NCI-H510A treated with DMSO at 0.1 percent for 48 hours (cell line): Measurements from ENCODE around the gene DENND5A.
"Not testable (repeated sequence)": the region's sequence is repeated elsewhere in the genome, so short reads cannot be mapped to it uniquely, and the experiment has no call there.

Experiments
- DNase-seq: peaks from one replicate; lab custom pipeline; 2025; lab: John Stamatoyannopoulos, UW

Gene DENND5A

GRCh38 chr11:9210922-9211320, 54.2 kb downstream of the DENND5A start:
- no peak for DNase-seq

DNA sequence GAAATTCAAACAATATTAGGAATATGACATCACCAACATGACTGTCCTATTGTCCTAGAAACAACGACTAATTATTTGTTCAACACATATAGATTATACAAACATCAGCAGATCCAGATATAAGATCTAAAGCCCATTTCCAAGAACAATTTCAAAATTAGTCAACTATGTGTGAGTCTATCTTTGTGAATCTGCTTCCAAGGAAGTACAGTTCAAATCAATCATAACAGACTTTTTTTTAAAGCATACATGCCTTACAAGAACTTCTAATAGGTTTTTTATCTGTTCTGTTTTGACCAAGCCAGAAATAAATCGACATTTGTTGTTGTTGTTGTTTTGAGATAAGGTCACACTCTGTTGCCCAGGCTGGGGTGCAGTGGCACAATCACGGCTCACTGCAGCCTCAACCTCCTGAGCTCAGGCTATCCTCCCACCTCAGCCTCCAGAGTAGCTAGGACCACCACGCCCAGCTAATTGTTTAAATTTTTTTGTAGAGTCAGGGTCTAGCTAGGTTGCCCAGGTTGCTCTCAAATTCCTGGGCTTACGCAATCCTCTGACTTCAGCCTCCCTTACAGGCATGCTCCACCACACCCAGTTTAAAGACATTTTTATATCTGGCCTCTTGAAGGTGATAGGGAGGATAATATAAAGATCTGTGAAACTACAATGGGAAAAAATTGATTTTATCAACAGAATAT, 54.8 kb downstream of the DENND5A start:
- no peak for DNase-seq

DNA sequence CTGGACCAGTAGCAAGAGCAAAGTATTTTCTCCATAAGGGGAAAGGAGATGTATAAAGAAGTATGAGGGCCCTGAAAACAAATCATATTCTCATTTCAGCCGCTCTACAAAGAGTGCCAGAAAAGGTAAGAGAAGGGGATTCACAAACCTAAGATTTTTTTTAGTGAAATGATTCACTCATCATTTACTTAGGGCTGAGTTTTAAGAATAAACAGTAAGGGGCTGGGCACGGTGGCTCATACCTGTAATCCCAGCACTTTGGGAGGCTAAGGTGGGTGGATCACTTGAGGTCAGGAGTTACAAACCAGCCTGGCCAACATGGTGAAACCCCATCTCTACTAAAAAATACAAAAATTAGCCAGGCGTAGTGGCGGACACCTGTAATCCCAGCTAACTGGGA, 55.5 kb downstream of the DENND5A start:
- not testable (repeated sequence) for DNase-seq

DNA sequence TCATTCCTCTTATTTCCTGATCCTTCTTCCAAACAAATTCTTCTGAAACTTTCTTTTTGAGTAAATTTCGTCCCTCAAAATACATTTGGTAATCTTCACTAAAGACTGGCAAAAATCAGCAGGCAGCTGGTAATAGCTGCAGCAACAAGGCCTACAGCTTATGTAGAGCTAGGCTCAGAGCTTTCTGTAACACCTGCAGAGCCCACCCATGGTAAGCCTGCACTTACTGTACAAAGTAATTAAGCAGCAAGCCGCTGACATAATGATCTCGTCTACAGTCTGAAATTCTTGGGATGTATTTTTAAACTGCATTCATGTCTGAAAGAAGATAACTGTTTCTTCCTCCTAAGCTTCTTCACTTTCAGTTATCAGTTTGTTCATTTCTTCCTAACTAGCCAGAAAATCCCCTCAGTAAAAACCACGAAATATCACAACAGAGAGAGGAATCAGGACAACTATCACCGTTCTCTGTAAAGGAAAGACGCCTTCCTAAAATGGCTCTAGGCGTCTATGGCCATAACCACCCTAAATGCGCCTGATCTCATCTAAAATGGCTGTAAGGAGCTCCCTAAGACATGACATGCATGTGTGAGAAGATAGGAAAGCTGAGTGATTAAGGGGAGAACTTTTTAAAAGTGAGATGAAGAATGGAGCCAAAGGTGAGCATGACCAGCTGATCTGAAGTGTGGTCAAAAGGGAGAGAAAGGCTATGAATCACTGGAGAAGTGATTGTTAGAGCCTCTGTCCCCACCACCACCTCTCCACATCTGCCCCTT, 56.2 kb downstream of the DENND5A start:
- no peak for DNase-seq

- no peak for DNase-seq
Observed at GRCh38 chr11:9207229-9207628, 57.9 kb downstream of the DENND5A start.

DNA sequence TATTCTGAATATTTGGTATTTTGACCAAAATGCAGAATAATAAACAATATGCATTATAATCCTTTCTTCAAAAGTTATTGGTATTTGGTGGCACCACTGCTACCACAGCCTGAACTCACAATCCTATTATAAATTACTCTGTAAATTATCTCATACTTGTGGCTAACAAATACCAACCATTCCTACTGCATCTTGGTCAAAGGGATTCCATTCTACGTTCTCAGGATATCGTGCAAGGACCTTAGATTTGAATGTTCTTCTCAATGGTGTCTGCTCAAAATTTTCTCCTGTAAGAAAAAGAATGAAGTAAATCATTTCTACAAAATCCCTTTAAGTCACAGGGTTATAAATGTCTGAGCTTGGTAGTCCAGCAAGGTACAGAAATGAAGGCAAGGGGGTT, 58.7 kb downstream of the DENND5A start:
- DNase-seq, result no peak

GRCh38 chr11:9203691-9204311, 61.3 kb downstream of the DENND5A start:
- no peak for DNase-seq

GRCh38 chr11:9201372-9202162, 63.6 kb downstream of the DENND5A start:
- no peak for DNase-seq

- DNase-seq, result no peak
Observed at GRCh38 chr11:9200471-9200870, 64.7 kb downstream of the DENND5A start.

- DNase-seq, result no peak
Observed at GRCh38 chr11:9193316-9193715, 71.8 kb downstream of the DENND5A start.

- DNase-seq, result no peak
Observed at GRCh38 chr11:9192561-9192960, 72.6 kb downstream of the DENND5A start.

DNA sequence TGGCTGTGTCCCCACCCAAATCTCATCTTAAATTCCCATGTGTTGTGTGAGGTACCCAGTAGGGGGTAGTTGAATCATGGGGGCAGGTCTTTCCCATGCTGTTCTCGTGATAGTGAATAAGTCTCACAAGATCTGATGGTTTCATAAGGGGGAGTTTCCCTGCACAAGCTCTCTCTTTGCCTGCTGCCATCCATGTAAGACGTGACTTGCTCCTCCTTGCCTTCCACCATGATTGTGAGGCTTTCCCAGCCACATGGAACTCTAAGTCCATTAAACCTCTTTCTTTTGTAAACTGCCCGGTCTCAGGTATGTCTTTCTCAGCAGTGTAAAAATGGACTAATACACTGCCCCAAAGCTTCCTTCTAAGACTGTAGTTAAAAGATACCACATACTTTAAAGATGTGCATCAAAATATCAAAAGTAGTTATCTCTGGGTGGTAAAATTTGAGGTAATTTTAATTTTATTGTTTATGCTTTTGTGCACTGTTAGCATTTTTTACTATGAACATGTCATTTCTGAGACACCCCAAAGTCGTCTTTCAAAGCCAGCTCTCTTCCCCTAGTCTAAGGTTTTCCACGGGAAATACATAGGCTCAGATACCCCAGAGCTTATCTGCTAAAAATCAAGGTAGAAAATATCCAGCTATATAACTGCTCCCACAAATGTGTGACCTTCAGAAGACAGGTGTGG, 74.7 kb downstream of the DENND5A start:
- DNase-seq, result not testable (repeated sequence)

- not testable (repeated sequence) for DNase-seq
Observed at GRCh38 chr11:9188860-9189259, 76.3 kb downstream of the DENND5A start.

- no peak for DNase-seq
Observed at GRCh38 chr11:9187616-9188015, 77.5 kb downstream of the DENND5A start.

- no peak for DNase-seq
Observed at GRCh38 chr11:9184516-9184915, 80.6 kb downstream of the DENND5A start.

DNA sequence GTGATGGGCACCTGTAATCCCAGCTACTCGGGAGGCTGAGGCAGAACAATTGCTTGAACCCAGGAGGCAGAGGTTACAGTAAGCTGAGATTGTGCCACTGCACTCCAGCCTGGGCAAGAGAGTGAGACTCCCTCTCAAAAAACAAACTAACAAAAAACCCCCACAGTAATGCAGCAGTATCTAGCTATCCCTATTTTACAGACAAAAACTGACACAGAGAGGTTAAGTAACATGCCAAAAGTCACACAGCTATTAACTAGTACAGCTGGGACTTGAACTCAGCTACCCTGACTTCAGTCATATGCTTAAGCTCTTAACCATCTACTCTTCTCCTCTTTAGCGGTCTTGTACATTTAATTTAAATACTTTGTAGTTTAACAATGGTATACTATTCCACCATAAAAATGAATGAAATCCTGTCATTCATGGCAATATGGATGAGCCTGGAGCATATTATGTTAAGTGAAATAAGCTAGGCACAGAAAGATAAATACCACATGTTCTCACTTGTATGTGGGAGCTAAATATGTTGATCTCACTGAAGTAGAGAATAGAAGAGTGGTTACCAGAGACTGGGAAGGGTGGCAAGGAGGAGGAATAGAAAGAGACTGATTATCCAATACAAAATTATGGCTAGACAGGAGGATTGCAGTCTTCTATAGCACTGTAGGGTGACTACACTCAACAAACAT, 82.8 kb downstream of the DENND5A start:
- no peak for DNase-seq

- DNase-seq, result no peak
Observed at GRCh38 chr11:9180784-9181183, 84.4 kb downstream of the DENND5A start.

DNA sequence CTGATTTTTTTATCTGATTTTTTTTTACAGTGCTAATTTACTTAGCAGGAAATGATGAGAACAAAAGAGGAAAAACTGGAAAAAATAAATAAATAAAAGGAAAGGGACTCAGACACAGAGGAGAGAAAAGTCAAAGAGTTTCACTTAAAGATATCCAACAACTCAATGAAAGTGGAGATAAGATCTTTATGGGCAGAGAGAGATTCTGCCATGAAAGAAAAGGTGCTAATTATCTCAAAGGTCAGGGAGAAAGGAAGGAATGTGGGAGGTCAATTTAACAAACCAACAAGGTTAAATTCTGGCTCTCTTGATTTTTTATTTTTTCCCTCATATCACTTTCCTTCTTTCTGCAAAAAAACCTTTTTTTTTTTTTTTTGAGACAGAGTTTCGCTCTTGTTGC, 86.0 kb downstream of the DENND5A start:
- DNase-seq, result no peak

GRCh38 chr11:9178716-9179115, 86.4 kb downstream of the DENND5A start:
- no peak for DNase-seq

- no peak for DNase-seq
Observed at GRCh38 chr11:9177438-9178091, 87.6 kb downstream of the DENND5A start.

DNA sequence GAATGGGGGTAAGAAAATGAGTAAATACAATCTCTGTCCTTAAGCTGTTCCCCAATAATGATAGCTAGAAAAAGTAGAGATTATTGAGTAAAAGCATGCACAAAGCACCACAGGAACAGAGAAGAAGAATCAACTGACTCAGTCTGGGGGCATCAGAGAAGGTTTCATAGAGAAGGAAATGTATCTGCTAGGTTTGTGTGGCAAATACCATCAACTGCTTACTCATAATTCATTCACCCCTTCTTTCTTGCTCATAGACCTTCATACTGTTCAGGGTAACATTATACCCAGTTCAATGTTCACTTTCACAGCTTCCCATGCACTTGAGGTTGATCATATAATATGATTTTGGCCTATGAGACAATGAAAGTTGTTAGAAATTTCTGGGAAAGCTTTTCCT, 88.6 kb downstream of the DENND5A start:
- DNase-seq, result no peak
